Stimulated activated CD4-positive, alpha-beta T cell treated with anti-CD3 and anti-CD28 coated beads, TNF-alpha, amount 100 ng/mL, for 24 hours (primary cell): Measurements from ENCODE around the gene PDIA4.
"Not testable (repeated sequence)": the region's sequence is repeated elsewhere in the genome, so short reads cannot be mapped to it uniquely, and the experiment has no call there.

ENCODE experiments used
- DNase-seq, 3 experiments: peaks; one replicate each; pipeline ENCODE4 v3.0.0-alpha.2; 2020; ENCODE audit warnings: low read depth in 3 of 3

The PDIA4 gene, protein sequence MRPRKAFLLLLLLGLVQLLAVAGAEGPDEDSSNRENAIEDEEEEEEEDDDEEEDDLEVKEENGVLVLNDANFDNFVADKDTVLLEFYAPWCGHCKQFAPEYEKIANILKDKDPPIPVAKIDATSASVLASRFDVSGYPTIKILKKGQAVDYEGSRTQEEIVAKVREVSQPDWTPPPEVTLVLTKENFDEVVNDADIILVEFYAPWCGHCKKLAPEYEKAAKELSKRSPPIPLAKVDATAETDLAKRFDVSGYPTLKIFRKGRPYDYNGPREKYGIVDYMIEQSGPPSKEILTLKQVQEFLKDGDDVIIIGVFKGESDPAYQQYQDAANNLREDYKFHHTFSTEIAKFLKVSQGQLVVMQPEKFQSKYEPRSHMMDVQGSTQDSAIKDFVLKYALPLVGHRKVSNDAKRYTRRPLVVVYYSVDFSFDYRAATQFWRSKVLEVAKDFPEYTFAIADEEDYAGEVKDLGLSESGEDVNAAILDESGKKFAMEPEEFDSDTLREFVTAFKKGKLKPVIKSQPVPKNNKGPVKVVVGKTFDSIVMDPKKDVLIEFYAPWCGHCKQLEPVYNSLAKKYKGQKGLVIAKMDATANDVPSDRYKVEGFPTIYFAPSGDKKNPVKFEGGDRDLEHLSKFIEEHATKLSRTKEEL

DNA sequence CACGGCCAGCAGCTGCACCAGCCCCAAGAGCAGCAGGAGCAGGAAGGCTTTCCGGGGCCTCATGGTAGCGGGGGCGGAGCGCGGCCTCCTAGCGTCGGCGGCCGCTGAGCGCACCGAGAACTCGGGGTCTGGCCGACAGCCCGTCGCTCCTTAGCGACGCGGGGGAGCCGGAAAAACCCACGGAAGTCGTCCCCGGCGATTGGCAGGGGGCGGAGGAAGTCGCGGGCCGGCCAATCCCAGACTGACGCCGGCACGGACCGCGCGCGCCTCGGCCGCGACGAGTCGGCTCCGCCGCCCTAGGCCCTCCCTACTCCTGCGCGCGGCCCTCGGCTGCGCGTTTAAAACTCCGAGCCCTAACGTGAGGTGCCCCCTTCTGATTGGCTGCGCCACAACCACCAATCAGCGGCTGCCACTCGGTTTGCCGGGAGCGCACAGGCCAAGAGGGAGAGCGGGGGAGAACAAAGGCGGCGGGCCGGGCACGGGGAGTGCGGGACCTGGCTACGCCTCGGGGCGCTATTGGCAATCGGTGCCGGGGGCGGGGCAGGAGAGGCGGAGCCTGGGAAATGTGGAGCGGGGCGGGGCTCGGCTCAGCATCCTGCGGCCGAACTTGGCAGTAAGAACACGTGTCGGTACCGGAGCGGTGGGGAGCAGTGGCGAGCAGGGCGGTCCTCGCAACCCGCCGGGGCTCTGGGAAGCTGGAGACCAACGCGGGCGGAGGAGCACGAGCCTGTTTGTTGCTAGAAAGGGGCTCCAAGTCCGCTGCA is at the start of gene PDIA4:
TSS of gene PDIA4 (minus strand) at position 160 of the 764 bp plus-strand sequence. CDS start at position 63, 97 bp downstream.
- DNase-seq: peak; percentile 98 to 100 (median 99)

DNA sequence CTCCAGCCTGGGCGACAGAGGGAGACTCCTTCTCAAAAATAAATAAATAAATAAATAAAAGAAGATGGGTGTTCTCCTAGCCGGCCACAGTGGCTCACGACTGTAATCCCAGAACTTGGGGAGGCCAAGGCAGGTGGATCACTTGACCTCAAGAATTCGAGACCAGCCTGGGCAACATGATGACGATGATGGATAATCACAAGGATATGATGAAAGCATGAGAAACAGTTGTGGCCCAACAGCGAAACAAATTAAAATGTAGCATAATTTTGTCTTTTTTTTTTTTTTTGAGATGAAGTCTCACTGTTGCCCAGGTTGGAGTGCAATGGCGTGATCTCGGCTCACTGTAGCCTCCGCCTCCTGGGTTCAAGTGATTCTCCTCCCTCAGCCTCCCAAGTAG is 49.3 kb upstream of the PDIA4 start:
- DNase-seq: no peak

DNA sequence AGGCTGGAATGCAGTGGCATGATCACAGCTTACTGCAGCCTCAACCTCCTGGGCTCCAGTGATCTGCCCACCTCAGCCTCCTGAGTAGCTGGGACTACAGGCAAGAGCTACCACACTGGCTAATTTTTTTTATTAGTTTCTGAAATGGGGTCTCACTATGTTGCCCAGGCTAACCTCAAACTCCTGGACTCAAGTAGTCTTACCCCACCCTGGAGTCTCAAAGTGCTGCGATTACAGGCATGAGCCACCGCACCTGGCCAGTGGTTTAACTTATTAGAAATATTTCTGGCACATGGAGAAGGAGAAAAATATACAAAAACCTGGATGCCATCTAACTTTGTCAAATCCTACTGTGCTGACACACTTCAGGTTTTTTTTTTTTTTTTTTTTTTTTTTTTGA is 47.0 kb upstream of the PDIA4 start:
- no peak for DNase-seq

DNA sequence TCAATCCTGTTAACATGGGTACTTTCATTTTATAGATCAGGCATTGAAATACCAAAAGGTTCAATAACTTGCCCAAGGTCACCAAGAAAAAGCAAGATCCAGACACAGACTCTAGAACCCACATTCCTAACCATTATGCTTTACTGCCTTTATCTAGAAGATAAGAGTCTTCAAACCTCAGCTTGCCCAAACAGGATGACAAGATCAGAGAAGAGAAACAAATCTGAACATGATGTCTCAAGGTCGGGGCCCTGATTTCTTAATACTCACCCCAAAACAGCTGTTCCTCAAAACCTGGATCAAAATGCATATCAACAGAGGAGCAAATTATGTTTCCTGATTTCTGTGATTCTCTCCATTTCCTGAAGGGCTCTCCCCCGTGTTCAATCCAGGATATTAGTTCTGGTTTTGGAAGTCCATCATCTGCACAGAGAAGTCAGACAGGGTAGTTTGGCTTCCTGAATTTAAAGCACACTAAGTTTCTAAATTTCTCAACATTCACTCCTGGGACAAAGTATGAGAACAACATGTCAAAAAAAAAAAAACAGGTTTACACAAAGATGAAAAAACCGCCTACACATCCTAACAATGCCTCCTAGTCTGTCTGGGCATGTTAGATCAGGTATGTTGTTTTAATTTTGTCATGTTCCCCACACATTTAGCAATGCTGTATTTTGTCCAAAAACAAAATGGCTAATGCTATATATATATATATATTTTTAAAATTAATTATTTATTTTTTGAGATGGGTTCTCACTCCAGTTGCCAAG is 46.0 kb upstream of the PDIA4 start:
- DNase-seq: no peak

DNA sequence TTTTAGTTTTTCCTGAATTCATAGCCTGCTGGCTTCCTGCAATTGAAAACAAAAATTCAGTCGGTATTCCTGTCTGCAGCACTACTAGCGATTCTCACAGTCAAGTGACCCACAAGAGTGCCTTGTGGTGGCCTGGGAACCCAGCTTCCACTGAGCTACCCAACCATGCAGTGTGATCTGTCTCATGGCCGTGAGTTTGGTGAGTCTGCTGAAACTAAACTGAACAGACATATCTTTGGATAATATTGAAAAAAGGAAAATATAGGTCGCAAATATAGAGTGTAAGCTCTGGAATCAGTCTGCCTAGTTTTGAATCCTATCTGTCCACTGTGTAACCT is 44.1 kb upstream of the PDIA4 start:
- DNase-seq: no peak

DNA sequence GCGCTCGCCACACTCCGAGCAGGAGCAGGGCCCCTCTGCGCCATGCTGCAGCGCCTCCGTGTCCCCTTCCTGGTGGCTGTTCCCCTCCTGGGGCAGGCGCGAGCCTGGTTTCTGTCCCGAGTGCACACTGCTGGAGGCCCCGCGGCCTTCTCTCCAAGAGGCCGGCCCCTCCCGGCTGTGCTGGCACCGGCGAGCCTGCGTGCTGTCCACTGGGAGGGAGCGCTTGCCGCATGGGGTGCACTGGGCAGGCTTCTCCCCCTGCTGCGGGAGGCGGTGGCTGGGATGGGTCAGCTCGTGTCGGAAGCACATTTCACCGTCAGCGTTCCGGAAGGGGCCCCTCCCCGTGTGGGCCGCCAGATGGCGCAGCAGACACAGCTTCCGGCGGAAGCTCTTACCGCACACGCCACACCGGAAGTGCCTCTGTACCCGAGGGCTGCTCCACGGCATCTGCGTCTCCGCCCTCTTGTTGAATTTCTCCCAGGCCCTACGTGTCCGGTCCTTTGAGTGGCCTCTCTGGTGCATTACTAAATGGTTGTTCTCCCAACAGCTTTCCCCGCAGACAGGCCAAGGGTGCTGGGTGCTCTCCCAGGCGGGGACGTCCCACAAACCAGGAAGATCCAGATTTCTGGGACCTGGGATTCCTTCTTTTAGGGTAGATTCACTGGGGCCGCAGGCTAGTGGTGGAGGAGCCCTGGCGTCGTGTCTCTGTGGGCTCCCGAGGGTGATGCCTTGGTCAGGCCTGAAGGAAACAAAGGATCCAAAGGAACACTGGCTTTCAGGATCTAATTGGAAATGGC is 43.5 kb upstream of the PDIA4 start:
- DNase-seq: peak in 2 of 3 experiments; percentile 28 to 48

DNA sequence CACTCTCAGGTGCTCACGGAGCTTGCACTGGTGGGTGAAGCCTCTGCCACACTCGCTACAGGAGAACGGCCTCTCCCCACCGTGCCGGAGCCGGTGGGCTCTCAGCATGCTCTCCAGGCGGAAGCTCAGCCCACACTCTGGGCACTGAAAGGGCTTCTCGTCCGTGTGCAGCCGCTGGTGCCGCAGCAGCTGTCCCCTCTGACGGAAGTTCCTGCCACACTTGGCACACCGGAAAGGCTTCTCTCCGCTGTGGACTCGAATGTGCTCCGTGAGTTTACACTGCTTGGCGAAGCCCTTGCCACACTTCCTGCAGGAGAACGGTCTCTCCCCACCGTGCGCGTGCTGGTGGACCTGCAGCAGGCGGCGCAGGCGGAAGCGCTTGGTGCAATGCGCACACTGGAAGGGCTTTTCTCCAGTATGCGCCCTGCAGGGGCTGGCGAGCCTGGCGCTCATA is 42.9 kb upstream of the PDIA4 start:
- no peak for DNase-seq

DNA sequence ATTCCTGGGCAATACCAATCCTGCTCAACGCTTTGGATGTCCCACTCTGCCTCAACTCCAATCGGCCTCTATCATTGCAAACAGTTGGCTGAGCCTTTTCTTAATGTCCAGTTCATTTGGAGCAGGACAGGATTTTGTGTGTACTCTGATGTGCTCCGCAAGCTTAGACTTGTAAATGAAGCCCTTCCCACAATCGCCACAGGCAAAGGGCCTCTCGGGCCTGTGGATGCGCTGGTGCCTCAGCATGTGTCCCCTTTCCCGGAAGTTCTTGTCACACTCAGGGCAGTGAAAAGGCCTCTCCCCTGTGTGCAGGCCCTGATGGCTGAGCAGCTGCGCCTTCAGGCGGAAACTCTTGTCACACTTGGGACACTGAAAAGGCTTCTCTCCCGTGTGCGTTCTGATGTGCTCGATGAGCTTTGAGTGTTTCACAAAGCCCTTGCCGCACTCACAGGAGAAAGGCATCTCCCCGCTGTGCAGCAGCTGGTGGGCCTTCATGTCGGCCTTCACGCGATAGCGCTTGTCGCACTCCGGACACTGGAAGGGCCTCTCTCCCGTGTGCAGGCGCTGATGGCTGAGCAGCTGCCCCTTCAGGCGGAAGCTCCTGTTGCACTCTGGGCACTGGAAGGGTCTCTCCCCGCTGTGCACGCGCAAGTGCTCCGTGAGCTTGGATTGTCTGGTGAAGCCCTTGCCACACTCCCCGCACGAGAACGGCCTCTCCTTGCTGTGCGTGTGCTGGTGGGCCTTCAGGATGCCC is 42.2 kb upstream of the PDIA4 start:
- no peak for DNase-seq

DNA sequence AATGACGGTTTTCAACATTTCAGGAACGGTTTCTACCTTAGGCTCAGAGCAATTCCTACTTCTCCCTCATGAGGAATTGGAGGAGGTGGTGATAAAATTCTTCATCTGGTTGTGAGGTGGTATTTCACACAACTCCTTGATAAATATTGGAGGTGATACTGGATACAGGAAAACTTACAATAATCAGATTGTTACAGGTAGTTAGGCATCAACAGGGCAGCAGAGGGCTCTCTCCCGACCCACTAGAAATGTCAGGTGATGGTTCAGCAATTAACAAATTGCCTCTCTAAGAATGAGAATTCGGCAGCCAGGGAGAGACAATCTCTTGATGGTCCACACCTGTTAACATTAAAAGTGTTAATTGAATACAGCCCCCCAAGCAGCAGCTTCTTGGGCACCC is 39.6 kb upstream of the PDIA4 start:
- no peak for DNase-seq

DNA sequence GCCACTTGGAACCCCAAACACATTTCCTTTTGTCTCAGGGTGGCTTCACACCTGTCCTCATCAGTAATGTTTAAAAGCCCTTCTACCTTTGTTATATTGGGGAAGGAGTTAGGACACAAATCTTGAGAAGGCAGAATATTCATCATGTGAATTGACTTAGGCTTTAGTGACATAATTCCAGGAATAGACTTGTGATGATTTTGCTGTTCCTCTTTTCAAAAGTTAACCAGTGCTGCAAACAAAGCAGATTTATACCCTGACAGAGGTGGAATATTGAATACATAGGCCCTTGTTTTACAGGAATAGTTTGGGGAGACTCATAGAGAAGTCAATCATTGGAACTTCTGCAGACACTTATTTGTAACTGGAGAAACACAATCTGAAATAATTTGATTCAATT is 35.2 kb upstream of the PDIA4 start:
- DNase-seq: no peak

DNA sequence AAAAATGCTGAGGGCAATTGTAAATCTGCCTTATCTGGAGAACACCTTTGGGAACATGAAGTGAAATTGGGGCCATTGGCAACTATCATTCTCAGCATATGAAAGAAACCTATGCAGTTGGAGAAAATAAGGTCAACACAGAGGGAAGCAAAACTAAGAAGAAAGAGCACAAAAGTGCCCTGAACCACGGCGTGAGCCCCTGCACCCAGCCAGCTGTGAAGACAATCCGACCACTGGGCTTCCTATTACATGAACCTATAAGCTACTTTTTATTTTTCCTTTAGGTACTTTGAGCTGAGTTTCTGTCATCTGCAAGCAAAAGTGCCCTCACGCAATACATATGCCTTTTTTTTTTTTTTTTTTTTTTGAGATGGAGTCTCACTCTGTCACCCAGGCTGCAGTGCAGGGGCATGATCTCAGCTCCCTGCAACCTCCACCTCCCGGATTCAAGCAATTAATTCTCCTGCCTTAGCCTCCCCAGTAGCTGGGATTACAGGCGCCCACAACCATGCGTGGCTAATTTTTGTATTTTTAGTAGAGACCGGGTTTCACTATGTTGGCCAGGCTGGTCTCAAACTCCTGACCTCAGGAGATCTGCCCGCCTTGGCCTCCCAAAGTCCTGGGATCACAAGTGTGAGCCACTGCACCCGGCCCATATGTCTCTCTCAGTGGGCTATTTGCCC is 34.1 kb upstream of the PDIA4 start:
- DNase-seq: not testable (repeated sequence)

DNA sequence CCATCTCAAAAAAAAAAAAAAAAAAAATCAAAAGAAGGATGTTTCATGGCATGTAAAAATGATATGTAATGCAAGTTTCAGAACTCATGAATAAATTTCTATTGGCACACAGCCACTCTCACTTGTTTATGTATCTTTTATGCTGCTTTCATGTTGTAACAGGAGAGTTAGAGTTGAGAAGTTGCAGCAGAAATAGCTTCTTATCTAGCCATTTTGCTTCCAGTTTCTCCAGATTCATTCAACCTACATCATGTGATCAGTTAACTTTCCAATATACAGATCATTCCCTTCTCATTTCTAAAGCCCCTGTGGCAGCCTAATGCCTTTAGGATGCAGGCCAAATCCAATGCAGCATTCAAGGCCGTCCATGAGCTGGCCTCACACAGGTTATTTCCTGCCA is 31.9 kb upstream of the PDIA4 start:
- DNase-seq: no peak

DNA sequence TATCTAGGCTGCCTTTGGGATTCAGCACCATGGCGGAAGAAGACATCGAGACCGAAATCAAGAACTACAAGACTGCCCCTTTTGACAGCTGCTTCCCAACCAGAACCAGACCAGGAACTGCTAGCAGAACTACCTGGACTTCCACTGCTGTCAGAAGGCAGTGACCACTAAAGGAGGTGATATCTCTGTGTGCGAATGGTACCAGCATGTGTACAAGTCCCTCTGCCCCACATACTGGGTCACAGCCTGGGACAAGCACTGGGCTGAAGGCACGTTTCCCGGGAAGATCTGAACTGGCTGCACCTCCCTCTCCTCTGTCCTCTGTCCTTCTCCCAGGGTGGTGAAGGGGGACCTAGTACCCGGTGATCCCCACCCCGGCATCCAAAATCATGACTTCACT is 25.6 kb upstream of the PDIA4 start:
- no peak for DNase-seq

DNA sequence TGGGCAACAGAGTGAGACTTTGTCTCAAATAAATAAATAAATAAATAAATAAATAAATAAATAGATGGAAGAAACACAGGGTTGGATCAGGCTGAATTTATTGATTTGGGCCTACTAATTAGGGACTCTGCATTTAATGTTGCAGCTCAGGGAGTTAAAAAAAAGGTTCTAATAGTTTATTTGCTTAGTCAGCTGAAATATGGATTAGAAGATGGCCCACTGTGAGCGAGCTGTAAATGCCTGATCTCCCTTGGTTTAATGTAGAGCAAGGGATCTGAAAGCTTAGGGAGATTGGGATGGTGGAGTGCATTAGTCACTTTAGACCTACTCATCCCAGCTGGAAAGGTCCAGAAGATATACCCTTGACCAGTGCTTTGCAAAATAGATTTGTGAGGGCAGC is 25.1 kb upstream of the PDIA4 start:
- no peak for DNase-seq

DNA sequence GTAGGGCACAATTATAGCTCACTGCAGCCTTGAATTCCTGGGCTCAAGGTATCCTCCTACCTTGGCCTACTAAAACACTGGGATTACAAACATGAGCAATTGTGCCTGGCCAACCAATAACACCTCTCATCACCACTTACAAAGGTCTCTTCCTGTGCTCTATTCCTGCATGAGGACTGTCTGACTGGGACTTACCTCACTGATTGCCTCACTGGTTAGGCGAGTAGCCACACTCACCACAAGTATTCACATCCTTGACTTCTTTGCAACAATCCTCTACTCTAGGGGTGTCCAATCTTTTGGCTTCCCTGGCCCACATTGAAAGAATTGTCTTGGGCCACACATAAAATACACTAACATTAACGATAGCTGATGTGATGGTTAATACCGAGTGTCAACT is 22.6 kb upstream of the PDIA4 start:
- DNase-seq: no peak

DNA sequence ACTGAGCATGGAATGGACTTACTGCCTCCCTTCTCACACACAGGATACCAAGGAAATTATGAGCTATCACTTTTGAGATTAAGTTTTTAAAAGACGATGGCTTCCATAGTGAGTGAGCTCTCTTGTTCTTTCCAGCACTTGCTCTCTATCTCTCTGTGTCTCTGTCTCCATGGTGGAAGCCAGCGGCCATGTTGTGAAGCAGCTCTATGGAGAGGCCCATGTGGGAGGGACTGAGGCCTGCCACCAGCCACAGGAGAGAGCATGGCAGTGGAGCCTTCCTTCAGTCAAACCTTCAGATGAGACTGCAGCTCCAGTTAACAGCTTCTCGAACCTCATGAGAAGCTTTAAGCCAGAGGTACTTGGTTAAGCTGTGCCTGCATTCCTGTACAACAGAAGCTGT is 20.5 kb upstream of the PDIA4 start:
- DNase-seq: no peak

DNA sequence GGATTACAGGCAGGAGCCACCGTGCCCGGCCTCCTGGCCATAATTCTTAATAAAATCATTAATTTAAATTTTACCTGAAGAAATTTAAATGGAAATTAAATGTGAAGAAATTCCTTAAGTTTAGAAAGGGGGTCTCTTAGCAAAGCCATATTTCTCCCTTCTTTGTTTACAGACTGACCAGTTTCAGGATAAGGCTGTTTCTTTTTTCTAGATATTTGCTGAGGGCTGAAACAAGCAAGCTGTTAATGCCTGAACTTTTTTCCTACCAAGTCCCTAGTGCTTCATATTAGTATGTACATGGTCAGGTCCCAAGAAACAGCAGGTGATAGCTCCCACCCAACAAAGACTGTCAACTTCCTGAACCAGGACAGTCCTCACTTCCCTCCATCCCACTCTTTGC is 18.1 kb upstream of the PDIA4 start:
- DNase-seq: no peak

DNA sequence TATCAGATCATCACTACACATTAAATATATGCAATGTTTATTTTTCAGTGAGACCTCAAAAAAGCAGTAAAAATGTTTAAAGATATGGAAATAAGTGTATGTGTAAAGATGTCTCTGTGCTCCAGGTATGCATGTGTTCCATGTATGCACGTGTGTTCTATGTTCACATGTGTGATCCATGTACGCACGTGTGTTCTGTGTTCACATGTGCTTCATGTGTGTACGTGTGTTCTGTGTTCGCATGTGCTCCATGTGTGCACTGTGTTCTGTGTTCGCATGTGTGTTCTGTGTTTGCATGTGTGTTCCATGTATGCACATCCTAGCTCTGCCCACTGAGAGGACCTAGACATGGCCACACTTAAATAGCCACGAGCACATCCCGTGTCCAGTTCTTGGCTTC is 15.6 kb upstream of the PDIA4 start:
- no peak for DNase-seq

DNA sequence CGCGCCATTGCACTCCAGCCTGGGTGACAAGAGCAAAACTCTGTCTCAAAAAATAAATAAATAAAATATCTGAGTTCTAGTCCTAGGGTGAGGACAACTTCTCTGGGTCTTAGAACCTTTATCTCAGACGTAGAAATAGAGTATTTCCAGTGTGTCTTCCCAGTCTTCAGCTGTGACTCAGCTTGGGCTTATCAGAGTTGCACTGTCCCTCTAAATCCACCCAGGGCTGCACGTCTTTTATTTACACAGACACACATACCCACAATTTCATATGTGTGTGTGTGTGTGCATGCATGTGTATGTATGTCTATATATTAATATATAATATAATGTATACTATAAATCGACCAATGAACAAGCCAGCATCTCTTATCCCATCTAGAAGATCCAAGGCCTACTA is 13.0 kb upstream of the PDIA4 start:
- DNase-seq: no peak

DNA sequence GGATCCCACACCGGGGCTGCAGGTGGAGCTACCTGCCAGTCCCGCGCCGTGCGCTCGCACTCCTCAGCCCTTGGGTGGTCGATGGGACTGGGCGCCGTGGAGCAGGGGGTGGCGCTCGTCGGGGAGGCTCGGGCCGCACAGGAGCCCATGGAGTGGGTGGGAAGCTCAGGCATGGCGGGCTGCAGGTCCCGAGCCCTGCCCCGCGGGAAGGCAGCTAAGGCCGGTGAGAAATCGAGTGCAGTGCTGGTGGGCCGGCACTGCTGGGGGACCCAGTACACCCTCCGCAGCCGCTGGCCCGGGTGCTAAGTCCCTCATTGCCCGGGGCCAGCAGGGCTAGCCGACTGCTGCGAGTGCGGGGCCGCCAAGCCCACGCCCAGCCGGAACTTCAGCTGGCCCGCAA is 10.3 kb upstream of the PDIA4 start:
- DNase-seq: not testable (repeated sequence)
